ENCODE measurements around the gene ACAP3.
A peak's percentile ranks its signal among the peaks of the same experiment; 100 is the strongest.

Gene ACAP3

GRCh38 chr1:1302951-1303509, 4.7 kb downstream of the ACAP3 start:
- peak in 3 of 56 donors; percentile 26 to 51 (median 38) for DNase-seq

- DNase-seq = no peak
These were observed 5.7 kb downstream of the ACAP3 start for GRCh38 chr1:1302006-1302430.

GRCh38 chr1:1300352-1300739, 7.4 kb downstream of the ACAP3 start:
- DNase-seq = no peak

GRCh38 chr1:1299686-1300351, 7.9 kb downstream of the ACAP3 start:
- DNase-seq = no peak

- peak in 55 of 56 donors; percentile 27 to 99 (median 89) for DNase-seq
These were observed 8.7 kb downstream of the ACAP3 start for GRCh38 chr1:1298861-1299685.

GRCh38 chr1:1297802-1298424, 9.8 kb downstream of the ACAP3 start:
- no peak for DNase-seq

- DNase-seq = no peak
These were observed 11.4 kb downstream of the ACAP3 start for GRCh38 chr1:1296070-1297061.

- DNase-seq = no peak
These were observed 12.4 kb downstream of the ACAP3 start for GRCh38 chr1:1295154-1295923.

- DNase-seq = no peak
These were observed 13.4 kb downstream of the ACAP3 start for GRCh38 chr1:1294250-1294890.

GRCh38 chr1:1293263-1294249, 14.2 kb downstream of the ACAP3 start:
- DNase-seq = no peak

GRCh38 chr1:1292851-1293250, 14.9 kb downstream of the ACAP3 start:
- DNase-seq = no peak

GRCh38 chr1:1292442-1292779, 15.3 kb downstream of the ACAP3 start:
- no peak for DNase-seq

- DNase-seq = peak in 11 of 56 donors; percentile 11 to 50 (median 37)
These were observed 15.9 kb downstream of the ACAP3 start for GRCh38 chr1:1291548-1292441.

GRCh38 chr1:1291023-1291528, 16.7 kb downstream of the ACAP3 start:
- peak in 2 of 56 donors; percentile 38 to 42 for DNase-seq

- DNase-seq = peak in 6 of 56 donors; percentile 26 to 60 (median 33)
These were observed 17.4 kb downstream of the ACAP3 start for GRCh38 chr1:1290238-1290731.

GRCh38 chr1:1287288-1288110, 20.2 kb downstream of the ACAP3 start:
- DNase-seq = no peak
